Stomach (tissue), 9 donors: ENCODE measurements around the gene ARSG. TPM values are rescaled to one million over a fixed set of nuclear protein-coding genes. Genes with fewer than 3 reads are reported as not detected.
"Not testable (repeated sequence)": the region's sequence is repeated elsewhere in the genome, so short reads cannot be mapped to it uniquely, and the experiment has no call there.

Experiments used
- DNase-seq, 2 donors: peaks; one replicate each; pipeline versions ENCODE4 v3.0.0 to v3.0.0-alpha.2; 2013 to 2019
- H3K27ac ChIP-seq, 5 donors: fragments of 200-600 bp in 4 of 5; sonication (generic) in 4 of 5; one replicate each; pipeline ENCODE4 v1.5.1; 2013 to 2019; ENCODE audit warnings: mild to moderate bottlenecking in 1 of 5, moderate library complexity in 1 of 5
- H3K27me3 ChIP-seq, 3 donors: fragments of 200-600 bp; sonication (generic); one replicate each; pipeline ENCODE4 v1.5.1; 2017 to 2019; ENCODE audit warnings: mixed run types in 1 of 3
- H3K36me3 ChIP-seq, 4 donors: fragments of 200-600 bp; sonication (generic); 1 replicate in 3 of 4; 2 replicates in 1 of 4; pipeline ENCODE4 v1.5.1; 2016 to 2019
- H3K4me1 ChIP-seq, 4 donors: fragments of 200-600 bp; sonication (generic); one replicate each; pipeline ENCODE4 v1.5.1; 2016 to 2019
- H3K4me3 ChIP-seq, 4 donors: fragments of 200-600 bp; sonication (generic) in 3 of 4; one replicate each; pipeline ENCODE4 v1.5.1; 2016 to 2019; ENCODE audit warnings: mild to moderate bottlenecking in 1 of 4
- H3K9me3 ChIP-seq, 4 donors: fragments of 200-600 bp; sonication (generic); one replicate each; pipeline ENCODE4 v1.5.1; 2016 to 2019
- CTCF ChIP-seq, 7 experiments: fragments of 450-650 bp in 4 of 7; fragments of 200-600 bp in 3 of 7; sonication (generic) in 3 of 7; IDR thresholded peaks; one replicate each; pipeline ENCODE4 v1.5.1; 2016 to 2019; ENCODE audit warnings: antibody characterized with exemption in 7 of 7, control low read depth in 2 of 7, mild to moderate bottlenecking in 1 of 7
- EP300 ChIP-seq: sonication (generic); formaldehyde crosslinking; IDR thresholded peaks from one replicate; pipeline ENCODE4 v1.6.1; 2017; ENCODE audit warnings: antibody characterized with exemption
- POLR2A ChIP-seq, 4 donors: fragments of 450-650 bp; IDR thresholded peaks; one replicate each; pipeline ENCODE4 v1.6.1; 2016; ENCODE audit warnings: antibody characterized with exemption in 4 of 4, control low read depth in 2 of 4, mild to moderate bottlenecking in 1 of 4, moderate library complexity in 1 of 4
- POLR2AphosphoS5 ChIP-seq, 3 donors: sonication (generic); formaldehyde crosslinking; IDR thresholded peaks; one replicate each; pipeline ENCODE4 v1.6.1; 2016; ENCODE audit warnings: antibody characterized with exemption in 3 of 3
- WGBS, 5 donors: extraction: QIAGEN DNeasy Blood & Tissue Kit in 3 of 5; methylation state at CpG; one replicate each; pipeline versions ENCODE4 v1.1.5 to v1.1.7; 2013 to 2018; 5-methylcytosine and 5-hydroxymethylcytosine counted together
- intact Hi-C: fragments of 100-400 bp; cut with DNase I; formaldehyde crosslinking; loops from one replicate; pipeline ENCODE4 v1.15.1; 2023; ENCODE audit warnings: low total_unique reads
- polyA plus RNA-seq, 3 donors: library from polyadenylated mRNA; stranded (reverse); fragments of 200-250 nt; gene quantifications; one replicate each; pipeline ENCODE4 v1.2.3, GENCODE V29; 2013
- total RNA-seq, 5 donors: library from RNA; depleted of rRNA; stranded (reverse); fragments of >200 nt; gene quantifications; one replicate each; pipeline versions ENCODE4 v1.1.0 to v1.2.3, GENCODE V29; 2014 to 2016
- donor health status: healthy with polysubstance abuse.
- donor health status: Bipolar disorder and iron deficiency.
- donor health status: healthy.

The ARSG gene
- total and polyA plus RNA-seq, 8 donors: 0.45 to 74.7 (median 2.4) TPM

DNA sequence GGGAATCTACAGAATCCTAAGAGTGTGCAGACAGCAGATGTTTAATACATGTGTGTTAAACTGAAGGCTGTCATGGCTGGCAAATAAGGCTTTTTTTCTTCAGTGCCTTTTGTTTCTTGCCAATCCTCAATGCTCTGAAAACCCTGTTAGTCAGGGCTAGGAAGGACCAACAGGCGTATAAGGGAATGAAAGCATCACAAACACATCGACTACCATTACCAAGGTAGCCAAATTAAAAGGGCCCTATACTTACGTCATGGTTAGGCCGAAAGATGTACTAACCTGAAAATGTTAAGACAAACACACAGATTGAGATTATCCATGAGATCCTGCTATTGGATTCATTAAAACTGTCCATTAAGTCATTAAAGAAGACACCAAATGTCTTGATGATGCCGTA lies 13.5 kb upstream of the ARSG start:
- 95 to 99% (median 98%) methylated on average over 5 of the region's 5 CpGs for WGBS, 5 donors
- Histone ChIP-seq H3K36me3 (peaks cover 0 to 21% (median 6%) of the 10 kb centered on the region in 4 donors), H3K27me3 (no peaks in the 10 kb centered on the region), H3K4me1 (no peaks in the 10 kb centered on the region), H3K4me3 (no peak overlapping the region), H3K27ac (no peak overlapping the region), H3K9me3 (peaks cover 0 to 12% (median 11%) of the 10 kb centered on the region in 4 donors)
- intact Hi-C loops: no loop called here
- no peak for DNase-seq
- TF ChIP-seq EP300 (no peak), POLR2A (IDR thresholded peaks at IDR 0.05) (no peak), CTCF (IDR thresholded peaks at IDR 0.05) (no peak), POLR2AphosphoS5 (IDR thresholded peaks at IDR 0.05) (no peak)

- H3K4me3 ChIP-seq, intact Hi-C loops, DNase-seq, H3K27ac ChIP-seq, H3K27me3 ChIP-seq, H3K4me1 ChIP-seq: not testable (repeated sequence)
- Histone ChIP-seq H3K36me3 (peaks cover 0 to 11% (median 4%) of the 10 kb centered on the region in 4 donors), H3K9me3 (peaks cover 0 to 12% (median 11%) of the 10 kb centered on the region in 4 donors)
- WGBS, 5 donors: 73 to 93% (median 84%) methylated on average over 3 to 6 of the region's 6 CpGs
Observed at GRCh38 chr17:68281965-68282364, 9.3 kb upstream of the ARSG start.

GRCh38 chr17:68288375-68288774 lies 2.9 kb upstream of the ARSG start:
- WGBS, 5 donors: 85 to 87% (median 85%) methylated on average over 5 of the region's 5 CpGs
- no peak for TF ChIP-seq EP300
- TF ChIP-seq POLR2AphosphoS5 (IDR thresholded peaks at IDR 0.05): no peak
- TF ChIP-seq CTCF (IDR thresholded peaks at IDR 0.05): no peak
- TF ChIP-seq POLR2A (IDR thresholded peaks at IDR 0.05): no peak
- intact Hi-C loops: no loop called here
- H3K4me1 ChIP-seq: peaks cover 24 to 40% (median 30%) of the 10 kb centered on the region in 4 donors
- H3K27me3 ChIP-seq: peaks cover under 1 to 39% (median 19%) of the 10 kb centered on the region in 3 donors
- H3K36me3 ChIP-seq: no peaks in the 10 kb centered on the region
- H3K4me3 ChIP-seq: no peak overlapping the region
- no peaks in the 10 kb centered on the region for H3K9me3 ChIP-seq
- H3K27ac ChIP-seq: peak overlapping the region in 2 of 5 donors; percentile 87
- DNase-seq: no peak

- intact Hi-C loops: no loop called here
- Histone ChIP-seq H3K4me3 (no peak overlapping the region), H3K9me3 (no peaks in the 10 kb centered on the region), H3K36me3 (no peaks in the 10 kb centered on the region), H3K27ac (peak overlapping the region in 2 of 5 donors; percentile 87), H3K4me1 (peaks cover 24 to 40% (median 30%) of the 10 kb centered on the region in 4 donors), H3K27me3 (peaks cover 5 to 43% (median 19%) of the 10 kb centered on the region in 3 donors)
- DNase-seq: no peak
- WGBS, 5 donors: 66 to 82% (median 77%) methylated on average over 7 of the region's 7 CpGs
- TF ChIP-seq POLR2A (IDR thresholded peaks at IDR 0.05): no peak
- TF ChIP-seq EP300: no peak
- TF ChIP-seq CTCF (IDR thresholded peaks at IDR 0.05): no peak
- no peak for TF ChIP-seq POLR2AphosphoS5 (IDR thresholded peaks at IDR 0.05)
Observed at GRCh38 chr17:68288804-68289203, 2.5 kb upstream of the ARSG start.

DNA sequence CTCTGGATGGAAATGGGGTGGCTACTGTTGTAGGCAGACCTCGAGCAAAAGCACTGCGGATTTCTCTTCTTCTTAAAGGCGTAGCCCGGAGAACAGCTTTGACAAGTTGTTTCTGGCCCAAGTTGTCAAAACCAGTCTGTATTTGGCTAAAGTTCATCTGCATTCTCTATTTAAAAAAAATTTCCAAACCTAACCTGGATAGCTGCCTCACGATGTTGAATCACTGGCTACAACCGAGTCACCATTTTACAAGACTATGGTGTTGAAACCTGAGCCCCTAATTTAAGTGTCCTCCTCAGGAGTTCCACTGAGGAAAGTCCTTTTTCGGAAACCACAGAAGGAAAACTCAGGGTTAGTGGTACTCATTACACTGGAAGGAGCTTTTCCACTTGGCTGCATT lies 1.8 kb upstream of the ARSG start:
- H3K27me3 ChIP-seq: peaks cover 5 to 50% (median 19%) of the 10 kb centered on the region in 3 donors
- peak overlapping the region in 2 of 4 donors; percentile 61 to 83 for H3K4me3 ChIP-seq
- DNase-seq: no peak
- H3K9me3 ChIP-seq: no peaks in the 10 kb centered on the region
- WGBS, 5 donors: 70 to 80% (median 77%) methylated on average over 7 of the region's 7 CpGs
- peak overlapping the region in 2 of 5 donors; percentile 87 for H3K27ac ChIP-seq
- TF ChIP-seq POLR2AphosphoS5 (IDR thresholded peaks at IDR 0.05) (no peak), EP300 (no peak), POLR2A (IDR thresholded peaks at IDR 0.05) (no peak), CTCF (IDR thresholded peaks at IDR 0.05) (no peak)
- H3K4me1 ChIP-seq: peaks cover 24 to 40% (median 30%) of the 10 kb centered on the region in 4 donors
- H3K36me3 ChIP-seq: no peaks in the 10 kb centered on the region
- intact Hi-C loops: no loop called here
